K562 (cell line): ENCODE results near the gene PPT1. TPM values are rescaled to one million over a fixed set of nuclear protein-coding genes. Genes with fewer than 3 reads are reported as not detected.

Experiments used
- BHLHE40 ChIP-seq: IDR thresholded peaks from 2 replicates; pipeline ENCODE4 v1.6.1; 2011; ENCODE audit warnings: low read length, improper control_type of control experiment
- BRF1 ChIP-seq: IDR thresholded peaks from 3 replicates; pipeline ENCODE4 v1.6.1; 2011; ENCODE audit warnings: borderline replicate concordance, mild to moderate bottlenecking; ENCODE audit not compliant: insufficient read length; ENCODE audit errors: extremely low read depth
- CBFB ChIP-seq: sonication (generic); formaldehyde crosslinking; IDR thresholded peaks from 2 replicates; pipeline ENCODE4 v1.4.0; 2020; ENCODE audit warnings: mild to moderate bottlenecking, missing genetic modification reagents
- CHCHD3 ChIP-seq: fragments of 250-450 bp; sonication (Bioruptor Pico); IDR thresholded peaks from 2 replicates; pipeline ENCODE4 v2.1.2; 2022; ENCODE audit warnings: mild to moderate bottlenecking
- EHMT2 ChIP-seq: fragments of 450-650 bp; IDR thresholded peaks from 2 replicates; pipeline ENCODE4 v1.6.1; 2018; ENCODE audit warnings: antibody characterized with exemption
- ELF4 ChIP-seq: fragments of 450-650 bp; formaldehyde crosslinking; IDR thresholded peaks from 2 replicates; pipeline ENCODE4 v1.4.0; 2022; ENCODE audit warnings: missing genetic modification characterization
- HLTF ChIP-seq: fragments of 450-650 bp; IDR thresholded peaks from 2 replicates; pipeline ENCODE4 v1.6.1; 2016
- KLF16 ChIP-seq: IDR thresholded peaks from 2 replicates; pipeline ENCODE4 v1.6.1; 2016; ENCODE audit warnings: antibody characterized with exemption
- NCOA1 ChIP-seq: fragments of 450-650 bp; IDR thresholded peaks from 2 replicates; pipeline ENCODE4 v1.6.1; 2016; ENCODE audit warnings: low read depth
- NCOA2 ChIP-seq, 2 experiments: fragments of 450-650 bp; IDR thresholded peaks; 2 replicates each; pipeline ENCODE4 v1.6.1; 2018; ENCODE audit warnings: mild to moderate bottlenecking in 2 of 2, moderate library complexity in 1 of 2; ENCODE audit not compliant: partially characterized antibody in 2 of 2
- NFIC ChIP-seq: fragments of 450-650 bp; IDR thresholded peaks from 2 replicates; pipeline ENCODE4 v1.6.1; 2017; ENCODE audit warnings: mild to moderate bottlenecking, inconsistent platforms
- PYGO2 ChIP-seq: fragments of 450-650 bp; IDR thresholded peaks from 2 replicates; pipeline ENCODE4 v1.6.1; 2016; ENCODE audit warnings: mild to moderate bottlenecking, missing genetic modification characterization, moderate library complexity, missing compliant biosample characterization
- SLC30A9 ChIP-seq: fragments of 250-450 bp; sonication (Bioruptor Pico); IDR thresholded peaks from 2 replicates; pipeline ENCODE4 v1.8.0; 2022; ENCODE audit warnings: mild to moderate bottlenecking, moderate library complexity
- U2AF1 ChIP-seq: fragments of 200-400 bp; formaldehyde crosslinking; optimal IDR thresholded peaks from 2 replicates; pipeline ENCODE3; 2017; ENCODE audit warnings: mild to moderate bottlenecking, low read depth, low read length, moderate library complexity
- ZNF311 ChIP-seq: fragments of 250-450 bp; sonication (Bioruptor Pico); IDR thresholded peaks from 2 replicates; pipeline ENCODE4 v1.4.0; 2020; ENCODE audit warnings: mild to moderate bottlenecking, moderate library complexity
- ZNF354B ChIP-seq: fragments of 250-450 bp; sonication (Bioruptor Pico); IDR thresholded peaks from 2 replicates; pipeline ENCODE4 v1.4.0; 2020
- ZSCAN29 ChIP-seq: fragments of 450-650 bp; IDR thresholded peaks from 2 replicates; pipeline ENCODE4 v1.6.1; 2017
- polyA plus RNA-seq, 8 experiments: library from polyadenylated mRNA; depleted of rRNA in 4 of 8; stranded (reverse) in 5 of 8; unstranded in 3 of 8; fragments of >200 nt; fragmentation: Nextera tagmentation in 2 of 8; fragmentation: Illumina TruSeq in 1 of 8; extraction: Ambion mirVana in 2 of 8; extraction: Trizol in 1 of 8; gene quantifications; 2 replicates each; pipeline versions ENCODE4 v1.2.1 to v1.2.3, GENCODE V29; 2011 to 2014; ENCODE audit warnings: inconsistent platforms in 1 of 8, missing spikeins in 1 of 8
- total RNA-seq, 7 experiments: library from RNA; depleted of rRNA in 6 of 7; stranded (reverse); fragments of >200 nt in 6 of 7; fragmentation: Illumina TruSeq in 2 of 7; extraction: Trizol in 2 of 7; gene quantifications; 2 replicates each; pipeline versions ENCODE4 v1.2.1 to v1.2.3, GENCODE V29; 2011 to 2021; ENCODE audit warnings: low replicate concordance in 1 of 7
- TF ChIP-seq, protein P1 (sequence below): fragments of 450-650 bp; IDR thresholded peaks from 2 replicates; pipeline ENCODE4 v1.6.1; 2016; ENCODE audit warnings: low read depth
- TF ChIP-seq, protein P2 (sequence below): fragments of 250-450 bp; sonication (Bioruptor Pico); IDR thresholded peaks from 2 replicates; pipeline ENCODE4 v1.5.0; 2020; ENCODE audit warnings: mild to moderate bottlenecking
- TF ChIP-seq, protein P3 (sequence below): fragments of 450-650 bp; IDR thresholded peaks from 2 replicates; pipeline ENCODE4 v1.6.1; 2016

The PPT1 gene
- total and polyA plus RNA-seq, 9 of the 15 experiments (the other 6 are each of a cell fraction or from before 2014, with no cell fraction given): 72.2 to 285 (median 143) TPM

DNA sequence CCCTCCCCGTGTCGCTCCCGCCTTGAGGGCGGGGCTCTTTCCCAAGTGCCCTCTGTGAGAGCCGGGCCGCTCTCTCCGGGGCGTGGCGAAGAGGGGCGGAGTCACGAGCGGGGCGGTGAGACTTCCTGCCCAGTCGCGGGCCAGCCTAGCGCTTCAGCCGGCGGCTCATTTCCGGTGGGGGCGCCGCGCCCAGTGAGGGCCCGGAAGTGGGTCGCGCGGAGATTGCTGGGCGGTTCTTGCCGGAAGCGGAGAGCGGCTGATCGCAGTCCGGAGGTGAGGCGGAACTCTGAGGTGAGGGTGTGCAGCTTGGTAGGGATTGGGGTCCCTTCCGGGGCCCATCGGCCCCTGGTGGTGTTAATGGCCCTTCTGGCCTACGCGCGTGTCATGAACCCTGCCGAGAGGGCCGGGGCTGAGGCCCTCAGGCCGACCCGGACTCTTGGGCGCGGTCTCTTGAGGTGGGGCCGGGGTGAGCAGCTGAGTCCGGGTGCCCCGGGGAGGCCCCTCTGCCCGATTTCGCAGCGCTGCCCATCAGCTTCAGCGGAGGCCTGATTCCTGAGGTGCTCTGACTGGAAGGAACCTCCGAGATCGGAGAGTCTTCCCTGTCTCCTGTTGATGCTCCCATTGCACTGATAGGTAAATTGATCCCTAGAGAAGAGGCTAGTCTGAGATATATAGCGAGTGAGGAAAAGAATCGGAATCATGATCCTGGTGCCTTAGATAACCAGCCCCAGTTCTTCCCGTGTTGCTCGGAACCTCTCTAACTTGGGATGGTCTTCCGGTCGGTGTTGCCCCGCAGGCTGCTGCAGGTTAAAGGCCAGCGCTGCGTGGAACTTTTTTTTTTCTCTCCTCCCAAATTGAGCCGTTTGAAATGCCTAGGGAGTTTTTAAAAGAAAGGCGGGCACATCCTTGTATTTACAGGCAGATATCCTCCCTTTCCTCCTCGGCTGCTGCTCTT lies 56.3 kb downstream of the PPT1 start, which contains the start of gene CAP1 (continued):
- TF ChIP-seq, protein P1, sequence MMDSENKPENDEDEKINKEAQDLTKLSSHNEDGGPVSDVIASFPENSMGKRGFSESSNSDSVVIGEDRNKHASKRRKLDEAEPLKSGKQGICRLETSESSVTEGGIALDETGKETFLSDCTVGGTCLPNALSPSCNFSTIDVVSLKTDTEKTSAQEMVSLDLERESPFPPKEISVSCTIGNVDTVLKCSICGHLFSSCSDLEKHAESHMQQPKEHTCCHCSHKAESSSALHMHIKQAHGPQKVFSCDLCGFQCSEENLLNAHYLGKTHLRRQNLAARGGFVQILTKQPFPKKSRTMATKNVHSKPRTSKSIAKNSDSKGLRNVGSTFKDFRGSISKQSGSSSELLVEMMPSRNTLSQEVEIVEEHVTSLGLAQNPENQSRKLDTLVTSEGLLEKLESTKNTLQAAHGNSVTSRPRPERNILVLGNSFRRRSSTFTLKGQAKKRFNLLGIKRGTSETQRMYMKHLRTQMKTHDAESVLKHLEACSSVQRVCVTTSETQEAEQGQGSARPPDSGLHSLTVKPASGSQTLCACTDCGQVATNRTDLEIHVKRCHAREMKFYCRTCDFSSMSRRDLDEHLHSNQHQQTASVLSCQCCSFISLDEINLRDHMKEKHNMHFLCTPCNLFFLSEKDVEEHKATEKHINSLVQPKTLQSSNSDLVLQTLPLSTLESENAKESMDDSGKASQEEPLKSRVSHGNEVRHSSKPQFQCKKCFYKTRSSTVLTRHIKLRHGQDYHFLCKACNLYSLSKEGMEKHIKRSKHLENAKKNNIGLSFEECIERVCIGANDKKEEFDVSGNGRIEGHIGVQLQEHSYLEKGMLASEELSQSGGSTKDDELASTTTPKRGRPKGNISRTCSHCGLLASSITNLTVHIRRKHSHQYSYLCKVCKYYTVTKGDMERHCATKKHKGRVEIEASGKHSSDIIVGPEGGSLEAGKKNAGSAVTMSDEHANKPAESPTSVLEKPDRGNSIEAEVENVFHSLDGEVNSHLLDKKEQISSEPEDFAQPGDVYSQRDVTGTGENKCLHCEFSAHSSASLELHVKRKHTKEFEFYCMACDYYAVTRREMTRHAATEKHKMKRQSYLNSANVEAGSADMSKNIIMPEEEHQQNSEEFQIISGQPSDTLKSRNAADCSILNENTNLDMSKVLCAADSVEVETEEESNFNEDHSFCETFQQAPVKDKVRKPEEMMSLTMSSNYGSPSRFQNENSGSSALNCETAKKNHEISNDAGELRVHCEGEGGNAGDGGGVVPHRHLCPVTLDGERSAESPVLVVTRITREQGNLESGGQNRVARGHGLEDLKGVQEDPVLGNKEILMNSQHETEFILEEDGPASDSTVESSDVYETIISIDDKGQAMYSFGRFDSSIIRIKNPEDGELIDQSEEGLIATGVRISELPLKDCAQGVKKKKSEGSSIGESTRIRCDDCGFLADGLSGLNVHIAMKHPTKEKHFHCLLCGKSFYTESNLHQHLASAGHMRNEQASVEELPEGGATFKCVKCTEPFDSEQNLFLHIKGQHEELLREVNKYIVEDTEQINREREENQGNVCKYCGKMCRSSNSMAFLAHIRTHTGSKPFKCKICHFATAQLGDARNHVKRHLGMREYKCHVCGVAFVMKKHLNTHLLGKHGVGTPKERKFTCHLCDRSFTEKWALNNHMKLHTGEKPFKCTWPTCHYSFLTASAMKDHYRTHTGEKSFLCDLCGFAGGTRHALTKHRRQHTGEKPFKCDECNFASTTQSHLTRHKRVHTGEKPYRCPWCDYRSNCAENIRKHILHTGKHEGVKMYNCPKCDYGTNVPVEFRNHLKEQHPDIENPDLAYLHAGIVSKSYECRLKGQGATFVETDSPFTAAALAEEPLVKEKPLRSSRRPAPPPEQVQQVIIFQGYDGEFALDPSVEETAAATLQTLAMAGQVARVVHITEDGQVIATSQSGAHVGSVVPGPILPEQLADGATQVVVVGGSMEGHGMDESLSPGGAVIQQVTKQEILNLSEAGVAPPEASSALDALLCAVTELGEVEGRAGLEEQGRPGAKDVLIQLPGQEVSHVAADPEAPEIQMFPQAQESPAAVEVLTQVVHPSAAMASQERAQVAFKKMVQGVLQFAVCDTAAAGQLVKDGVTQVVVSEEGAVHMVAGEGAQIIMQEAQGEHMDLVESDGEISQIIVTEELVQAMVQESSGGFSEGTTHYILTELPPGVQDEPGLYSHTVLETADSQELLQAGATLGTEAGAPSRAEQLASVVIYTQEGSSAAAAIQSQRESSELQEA: no peak
- TF ChIP-seq ZNF354B (CRISPR knock-in tag): no peak
- peak; percentile 36; the same call in 1 of the 2 replicates for TF ChIP-seq BHLHE40
- TF ChIP-seq U2AF1: peak; percentile 40
- TF ChIP-seq BRF1: no peak
- TF ChIP-seq, protein P2, sequence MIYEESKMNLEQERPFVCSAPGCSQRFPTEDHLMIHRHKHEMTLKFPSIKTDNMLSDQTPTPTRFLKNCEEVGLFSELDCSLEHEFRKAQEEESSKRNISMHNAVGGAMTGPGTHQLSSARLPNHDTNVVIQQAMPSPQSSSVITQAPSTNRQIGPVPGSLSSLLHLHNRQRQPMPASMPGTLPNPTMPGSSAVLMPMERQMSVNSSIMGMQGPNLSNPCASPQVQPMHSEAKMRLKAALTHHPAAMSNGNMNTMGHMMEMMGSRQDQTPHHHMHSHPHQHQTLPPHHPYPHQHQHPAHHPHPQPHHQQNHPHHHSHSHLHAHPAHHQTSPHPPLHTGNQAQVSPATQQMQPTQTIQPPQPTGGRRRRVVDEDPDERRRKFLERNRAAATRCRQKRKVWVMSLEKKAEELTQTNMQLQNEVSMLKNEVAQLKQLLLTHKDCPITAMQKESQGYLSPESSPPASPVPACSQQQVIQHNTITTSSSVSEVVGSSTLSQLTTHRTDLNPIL: no peak
- TF ChIP-seq CHCHD3 (CRISPR knock-in tag): no peak
- no peak for TF ChIP-seq HLTF
- TF ChIP-seq, protein P3, sequence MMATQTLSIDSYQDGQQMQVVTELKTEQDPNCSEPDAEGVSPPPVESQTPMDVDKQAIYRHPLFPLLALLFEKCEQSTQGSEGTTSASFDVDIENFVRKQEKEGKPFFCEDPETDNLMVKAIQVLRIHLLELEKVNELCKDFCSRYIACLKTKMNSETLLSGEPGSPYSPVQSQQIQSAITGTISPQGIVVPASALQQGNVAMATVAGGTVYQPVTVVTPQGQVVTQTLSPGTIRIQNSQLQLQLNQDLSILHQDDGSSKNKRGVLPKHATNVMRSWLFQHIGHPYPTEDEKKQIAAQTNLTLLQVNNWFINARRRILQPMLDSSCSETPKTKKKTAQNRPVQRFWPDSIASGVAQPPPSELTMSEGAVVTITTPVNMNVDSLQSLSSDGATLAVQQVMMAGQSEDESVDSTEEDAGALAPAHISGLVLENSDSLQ: peak; percentile 77
- TF ChIP-seq SLC30A9 (CRISPR knock-in tag): no peak
- no peak for TF ChIP-seq KLF16
- TF ChIP-seq EHMT2: no peak
- peak; percentile 74; the same call in 1 of the 2 replicates for TF ChIP-seq ELF4 (CRISPR knock-in tag)
- TF ChIP-seq NCOA1: peak; percentile 91
- no peak for TF ChIP-seq PYGO2
- no peak for TF ChIP-seq CBFB (CRISPR knock-in tag)
- TF ChIP-seq NFIC: peak; percentile 19; the same call in 1 of the 2 replicates
- TF ChIP-seq ZSCAN29: no peak
- no peak for TF ChIP-seq NCOA2 (IDR thresholded peaks at IDR 0.05; ENCODE audit: partially characterized antibody in 2 of 2)
- no peak for TF ChIP-seq ZNF311
